Esophagus muscularis mucosa (tissue), 3 donors: ENCODE results near the gene NOXA1.

ENCODE experiments used
- CTCF ChIP-seq, 3 experiments: fragments of 200-600 bp in 2 of 3; fragments of 450-650 bp in 1 of 3; sonication (generic) in 2 of 3; IDR thresholded peaks; one replicate each; pipeline ENCODE4 v1.5.1; 2017 to 2019; ENCODE audit warnings: antibody characterized with exemption in 3 of 3, mild to moderate bottlenecking in 2 of 3, moderate library complexity in 1 of 3
- POLR2A ChIP-seq: fragments of 450-650 bp; IDR thresholded peaks from one replicate; pipeline ENCODE4 v1.6.1; 2017; ENCODE audit warnings: antibody characterized with exemption, moderate library complexity, mild to moderate bottlenecking, low read depth
- POLR2AphosphoS5 ChIP-seq, 2 donors: sonication (generic); formaldehyde crosslinking; IDR thresholded peaks; one replicate each; pipeline ENCODE4 v1.6.1; 2017; ENCODE audit warnings: antibody characterized with exemption in 2 of 2

GRCh38 chr9:137376386-137376785 lies 46.8 kb upstream of the NOXA1 start:
- TF ChIP-seq CTCF (IDR thresholded peaks at IDR 0.05) (no peak), POLR2A (no peak), POLR2AphosphoS5 (IDR thresholded peaks at IDR 0.05) (no peak)
